WTC11 (cell line): ENCODE results near the gene SGCD. TPM values are rescaled to one million over a fixed set of nuclear protein-coding genes. Genes with fewer than 3 reads are reported as not detected.

Source experiments
- ATAC-seq: fragments of 200-7000 bp; cut with Tn5 transposase; 2 replicates; pipeline ENCODE4 v1.10.0; 2021; ENCODE audit warnings: mild to moderate bottlenecking, moderate library complexity
- CTCF ChIA-PET: fragments of 300-600 bp; sonication (Branson Sonifier 250); formaldehyde crosslinking; loops from one replicate; lab custom pipeline; 2021; ENCODE audit warnings: antibody characterized with exemption; lab: Charles Lee
- POLR2A ChIA-PET: fragments of 350-600 bp; sonication (Branson Sonifier 250); formaldehyde crosslinking; loops from one replicate; lab custom pipeline; 2021; ENCODE audit warnings: antibody characterized with exemption; lab: Charles Lee
- DNase-seq: peaks from one replicate; pipeline ENCODE4 v3.0.0; 2021; ENCODE audit warnings: low spot score
- H3K27ac Mint-ChIP-seq: 2 replicates; pipeline ENCODE4 v1.8.0; 2021; ENCODE audit warnings: mixed read lengths
- H3K27me3 Mint-ChIP-seq: 2 replicates; pipeline ENCODE4 v1.8.0; 2021; ENCODE audit warnings: low read depth, mild to moderate bottlenecking, moderate library complexity, mixed read lengths
- H3K36me3 Mint-ChIP-seq: 2 replicates; pipeline ENCODE4 v1.8.0; 2021; ENCODE audit warnings: mixed read lengths
- H3K4me1 Mint-ChIP-seq: 2 replicates; pipeline ENCODE4 v1.8.0; 2022; ENCODE audit warnings: mixed read lengths
- H3K4me3 Mint-ChIP-seq: 2 replicates; pipeline ENCODE4 v1.8.0; 2021; ENCODE audit warnings: mild to moderate bottlenecking, moderate library complexity, mixed read lengths
- H3K9me3 Mint-ChIP-seq: 2 replicates; pipeline ENCODE4 v1.8.0; 2021; ENCODE audit warnings: mixed read lengths
- ATF6 ChIP-seq: sonication (generic); formaldehyde crosslinking; IDR thresholded peaks from 2 replicates; pipeline ENCODE4 v1.8.1; 2023; ENCODE audit warnings: mild to moderate bottlenecking, missing genetic modification reagents
- ELF4 ChIP-seq: sonication (generic); formaldehyde crosslinking; IDR thresholded peaks from 2 replicates; pipeline ENCODE4 v1.8.1; 2022; ENCODE audit warnings: low read depth, mild to moderate bottlenecking, moderate library complexity, missing genetic modification reagents
- EMX1 ChIP-seq: fragments of 250-450 bp; sonication (Bioruptor Pico); IDR thresholded peaks from 2 replicates; pipeline ENCODE4 v1.8.0; 2021; ENCODE audit warnings: mild to moderate bottlenecking
- GABPB1 ChIP-seq: sonication (generic); formaldehyde crosslinking; IDR thresholded peaks from 2 replicates; pipeline ENCODE4 v1.8.1; 2023; ENCODE audit warnings: mild to moderate bottlenecking, missing genetic modification reagents
- GRHL2 ChIP-seq: fragments of 250-450 bp; sonication (Bioruptor Pico); IDR thresholded peaks from 2 replicates; pipeline ENCODE4 v1.8.0; 2022; ENCODE audit warnings: mild to moderate bottlenecking, moderate library complexity; ENCODE audit not compliant: insufficient replicate concordance, severe bottlenecking
- HMGXB4 ChIP-seq: sonication (generic); formaldehyde crosslinking; IDR thresholded peaks from 2 replicates; pipeline ENCODE4 v1.8.1; 2023; ENCODE audit warnings: mild to moderate bottlenecking, moderate library complexity, missing genetic modification reagents
- IRF2 ChIP-seq: sonication (generic); formaldehyde crosslinking; IDR thresholded peaks from 2 replicates; pipeline ENCODE4 v1.8.0; 2022; ENCODE audit warnings: low read depth, missing genetic modification reagents, borderline replicate concordance
- MXD4 ChIP-seq: fragments of 250-450 bp; sonication (Bioruptor Pico); IDR thresholded peaks from 2 replicates; pipeline ENCODE4 v1.8.0; 2021; ENCODE audit warnings: mild to moderate bottlenecking, moderate library complexity, borderline replicate concordance
- MYBL2 ChIP-seq: sonication (generic); formaldehyde crosslinking; IDR thresholded peaks from 2 replicates; pipeline ENCODE4 v1.8.1; 2023; ENCODE audit warnings: mild to moderate bottlenecking, moderate library complexity, missing genetic modification reagents
- NFATC4 ChIP-seq: fragments of 250-450 bp; sonication (Bioruptor Pico); IDR thresholded peaks from 2 replicates; pipeline ENCODE4 v1.9.0; 2021; ENCODE audit warnings: mild to moderate bottlenecking
- NFE2L1 ChIP-seq: sonication (generic); formaldehyde crosslinking; IDR thresholded peaks from 2 replicates; pipeline ENCODE4 v1.8.1; 2023; ENCODE audit warnings: missing genetic modification reagents
- NR1H2 ChIP-seq: sonication (generic); formaldehyde crosslinking; IDR thresholded peaks from 2 replicates; pipeline ENCODE4 v1.9.0; 2021; ENCODE audit warnings: mild to moderate bottlenecking, moderate library complexity, missing genetic modification reagents
- SMAD3 ChIP-seq: sonication (generic); formaldehyde crosslinking; IDR thresholded peaks from 2 replicates; pipeline ENCODE4 v1.8.0; 2022; ENCODE audit warnings: missing genetic modification reagents, mild to moderate bottlenecking, borderline replicate concordance
- SMAD4 ChIP-seq: sonication (generic); formaldehyde crosslinking; IDR thresholded peaks from 2 replicates; pipeline ENCODE4 v1.8.0; 2022; ENCODE audit warnings: mild to moderate bottlenecking, missing genetic modification reagents
- TEAD4 ChIP-seq: sonication (generic); formaldehyde crosslinking; IDR thresholded peaks from 2 replicates; pipeline ENCODE4 v1.8.0; 2022; ENCODE audit warnings: mild to moderate bottlenecking, missing genetic modification reagents
- USF1 ChIP-seq: sonication (generic); formaldehyde crosslinking; IDR thresholded peaks from 2 replicates; pipeline ENCODE4 v1.8.0; 2022; ENCODE audit warnings: mild to moderate bottlenecking, missing genetic modification reagents
- ZNF219 ChIP-seq: sonication (generic); formaldehyde crosslinking; IDR thresholded peaks from 2 replicates; pipeline ENCODE4 v1.8.0; 2023; ENCODE audit warnings: missing genetic modification reagents, mild to moderate bottlenecking, borderline replicate concordance
- ZNF263 ChIP-seq: sonication (generic); formaldehyde crosslinking; IDR thresholded peaks from 2 replicates; pipeline ENCODE4 v1.8.1; 2022; ENCODE audit warnings: low read depth, mild to moderate bottlenecking, moderate library complexity, missing genetic modification reagents
- ZNF396 ChIP-seq: fragments of 250-450 bp; sonication (Bioruptor Pico); IDR thresholded peaks from 2 replicates; pipeline ENCODE4 v1.8.0; 2021; ENCODE audit warnings: mild to moderate bottlenecking, moderate library complexity, borderline replicate concordance
- ZNF423 ChIP-seq: fragments of 250-450 bp; sonication (Bioruptor Pico); IDR thresholded peaks from 2 replicates; pipeline ENCODE4 v2.1.2; 2022; ENCODE audit warnings: mild to moderate bottlenecking, moderate library complexity
- ZNF512 ChIP-seq: sonication (generic); formaldehyde crosslinking; IDR thresholded peaks from 2 replicates; pipeline ENCODE4 v1.8.1; 2022; ENCODE audit warnings: missing genetic modification reagents, borderline replicate concordance
- ZNF671 ChIP-seq: fragments of 250-450 bp; sonication (Bioruptor Pico); IDR thresholded peaks from 2 replicates; pipeline ENCODE4 v1.8.0; 2021; ENCODE audit warnings: mild to moderate bottlenecking
- total RNA-seq: library from RNA; stranded (reverse); gene quantifications from 3 replicates; pipeline ENCODE4 v1.2.3, GENCODE V29; 2021

The SGCD gene
- total RNA-seq, 1 experiment from 2014 or later = 0.33 TPM

GRCh38 chr5:156585999-156586398, 259.0 kb downstream of the SGCD start:
- Mint-ChIP-seq H3K36me3 (0 out of 2 replicates have a peak, but pooled peaks cover 1% of the 10 kb centered on the region), H3K4me1 (no peaks in the 10 kb centered on the region), H3K4me3 (no peak overlapping the region), H3K9me3 (peaks cover 4% of the 10 kb centered on the region), H3K27me3 (no peaks in the 10 kb centered on the region), H3K27ac (no peak overlapping the region)
- DNase-seq = no peak
- ChIA-PET CTCF (no interaction called here), POLR2A (no interaction called here)
- no peak for ATAC-seq
- no peak for TF ChIP-seq ATF6 (CRISPR knock-in tag)
- no peak for TF ChIP-seq HMGXB4 (CRISPR knock-in tag)
- no peak for TF ChIP-seq ZNF512 (CRISPR knock-in tag)

- Mint-ChIP-seq H3K27ac (no peak overlapping the region), H3K27me3 (no peaks in the 10 kb centered on the region), H3K36me3 (no peaks in the 10 kb centered on the region), H3K9me3 (peaks cover 3% of the 10 kb centered on the region; the same call in 1 of the 2 replicates), H3K4me3 (no peak overlapping the region), H3K4me1 (no peaks in the 10 kb centered on the region)
- ATAC-seq (no peak), DNase-seq (no peak)
- ChIA-PET CTCF (no interaction called here), POLR2A (no interaction called here)
- TF ChIP-seq SMAD4 (CRISPR knock-in tag) = no peak
- TF ChIP-seq SMAD3 (CRISPR knock-in tag) = no peak
- TF ChIP-seq GABPB1 (CRISPR knock-in tag) = no peak
- no peak for TF ChIP-seq GRHL2 (CRISPR knock-in tag)
- no peak for TF ChIP-seq ZNF219 (CRISPR knock-in tag)
- TF ChIP-seq NFATC4 (CRISPR knock-in tag) = no peak
- no peak for TF ChIP-seq ZNF396 (CRISPR knock-in tag)
- TF ChIP-seq IRF2 (CRISPR knock-in tag) = no peak
Observed at GRCh38 chr5:156587012-156587411, 260.0 kb downstream of the SGCD start.

GRCh38 chr5:156588306-156588705, 261.3 kb downstream of the SGCD start:
- ATAC-seq = no peak

More at GRCh38 chr5:156588306-156588705, 261.3 kb downstream of the SGCD start:
- H3K4me3 Mint-ChIP-seq = no peak overlapping the region
- CTCF ChIA-PET = no interaction called here
- peaks cover 5% of the 10 kb centered on the region; the same call in 1 of the 2 replicates for H3K9me3 Mint-ChIP-seq
- no peaks in the 10 kb centered on the region for H3K27me3 Mint-ChIP-seq
- no peak overlapping the region for H3K27ac Mint-ChIP-seq
- DNase-seq = no peak
- POLR2A ChIA-PET = no interaction called here
- no peaks in the 10 kb centered on the region for H3K36me3 Mint-ChIP-seq
- TF ChIP-seq TEAD4 (no peak), ZNF423 (CRISPR knock-in tag) (no peak), USF1 (CRISPR knock-in tag) (no peak), ZNF396 (CRISPR knock-in tag) (no peak), ZNF671 (CRISPR knock-in tag) (no peak), ZNF263 (CRISPR knock-in tag) (no peak), MYBL2 (CRISPR knock-in tag) (no peak), ELF4 (CRISPR knock-in tag) (no peak), MXD4 (CRISPR knock-in tag) (no peak), NR1H2 (no peak), EMX1 (CRISPR knock-in tag) (no peak), NFE2L1 (no peak)
- no peaks in the 10 kb centered on the region for H3K4me1 Mint-ChIP-seq
